Smooth muscle cell of the brain vasculature (primary cell): ENCODE data around the gene CDK9.
"Not testable (repeated sequence)": the region's sequence is repeated elsewhere in the genome, so short reads cannot be mapped to it uniquely, and the experiment has no call there.

Experiments
- DNase-seq: peaks from one replicate; pipeline ENCODE4 v3.0.0-alpha.2; 2012; ENCODE audit warnings: low read depth, low spot score

The CDK9 gene

GRCh38 chr9:127785933-127786772 lies at the start of gene CDK9:
TSS of gene CDK9 (plus strand) at chr9:127786034. CDS start at chr9:127786149, 115 bp downstream.
- DNase-seq = no peak

GRCh38 chr9:127738666-127739065 lies 47.2 kb upstream of the CDK9 start:
- no peak for DNase-seq

GRCh38 chr9:127739614-127740330 lies 46.1 kb upstream of the CDK9 start:
- DNase-seq = no peak

GRCh38 chr9:127741831-127742434 lies 43.9 kb upstream of the CDK9 start:
- DNase-seq = no peak

- DNase-seq = no peak
Observed at GRCh38 chr9:127742435-127743088, 43.3 kb upstream of the CDK9 start.

GRCh38 chr9:127744398-127745110 lies 41.3 kb upstream of the CDK9 start:
- DNase-seq = no peak

GRCh38 chr9:127746959-127747569 lies 38.8 kb upstream of the CDK9 start:
- DNase-seq = no peak

- no peak for DNase-seq
Observed at GRCh38 chr9:127749090-127749787, 36.6 kb upstream of the CDK9 start.

- DNase-seq = no peak
Observed at GRCh38 chr9:127751269-127752054, 34.4 kb upstream of the CDK9 start.

GRCh38 chr9:127753148-127753547 lies 32.7 kb upstream of the CDK9 start:
- DNase-seq = no peak

GRCh38 chr9:127753622-127754021 lies 32.2 kb upstream of the CDK9 start:
- DNase-seq = no peak

GRCh38 chr9:127754099-127755060 lies 31.5 kb upstream of the CDK9 start:
- DNase-seq = no peak

- no peak for DNase-seq
Observed at GRCh38 chr9:127755061-127756060, 30.5 kb upstream of the CDK9 start.

GRCh38 chr9:127756233-127756632 lies 29.6 kb upstream of the CDK9 start:
- no peak for DNase-seq

GRCh38 chr9:127756776-127757175 lies 29.1 kb upstream of the CDK9 start:
- not testable (repeated sequence) for DNase-seq

GRCh38 chr9:127758843-127759242 lies 27.0 kb upstream of the CDK9 start:
- DNase-seq = no peak

GRCh38 chr9:127761061-127761460 lies 24.8 kb upstream of the CDK9 start:
- DNase-seq = no peak
